Superior temporal gyrus (tissue), 1 donor: ENCODE measurements around the gene HRH4.

ENCODE experiments used
- DNase-seq: peaks from one replicate; pipeline ENCODE4 v3.0.0-alpha.2; 2016; ENCODE audit errors: extremely low spot score

The HRH4 gene

DNA sequence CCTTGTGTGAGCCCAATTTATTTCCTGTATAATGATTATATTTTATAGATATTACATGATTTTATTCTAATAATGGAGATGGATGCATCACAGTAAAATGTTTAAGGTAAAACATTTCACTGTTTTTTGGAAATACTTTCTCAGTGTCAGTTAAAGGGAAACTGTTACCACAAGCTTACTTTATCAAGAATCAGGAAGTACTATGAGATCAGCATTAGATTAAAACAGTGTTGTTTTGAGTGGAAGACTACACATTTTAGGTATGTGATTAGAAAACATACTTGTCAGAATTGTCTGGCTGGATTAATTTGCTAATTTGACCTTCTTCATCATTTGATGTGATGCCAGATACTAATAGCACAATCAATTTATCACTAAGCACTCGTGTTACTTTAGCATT is at the start of gene HRH4:
TSS of gene HRH4 (plus strand) at position 250 of the 400 bp plus-strand sequence. CDS start at position 342, 92 bp downstream.
- DNase-seq: no peak

DNA sequence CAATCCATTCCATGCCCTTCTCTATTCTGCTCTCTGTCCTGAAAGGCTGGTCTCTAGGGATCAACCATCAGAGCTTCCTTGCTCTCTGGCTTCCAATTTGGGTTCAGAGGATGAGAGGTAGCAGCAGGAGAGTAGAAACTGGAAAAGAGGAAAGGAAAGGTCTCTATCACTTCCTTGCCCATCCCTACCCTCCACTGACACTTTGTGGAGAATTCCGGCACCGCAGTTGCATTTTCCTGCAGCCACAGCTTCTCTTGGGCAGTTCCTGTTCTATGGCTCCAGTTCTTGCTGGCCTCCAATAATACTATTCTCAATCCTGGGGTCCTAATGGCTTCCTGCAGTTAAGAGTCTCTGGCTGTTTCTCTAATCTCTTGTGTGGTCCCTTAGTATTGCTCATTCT is 47.3 kb upstream of the HRH4 start:
- DNase-seq: no peak

DNA sequence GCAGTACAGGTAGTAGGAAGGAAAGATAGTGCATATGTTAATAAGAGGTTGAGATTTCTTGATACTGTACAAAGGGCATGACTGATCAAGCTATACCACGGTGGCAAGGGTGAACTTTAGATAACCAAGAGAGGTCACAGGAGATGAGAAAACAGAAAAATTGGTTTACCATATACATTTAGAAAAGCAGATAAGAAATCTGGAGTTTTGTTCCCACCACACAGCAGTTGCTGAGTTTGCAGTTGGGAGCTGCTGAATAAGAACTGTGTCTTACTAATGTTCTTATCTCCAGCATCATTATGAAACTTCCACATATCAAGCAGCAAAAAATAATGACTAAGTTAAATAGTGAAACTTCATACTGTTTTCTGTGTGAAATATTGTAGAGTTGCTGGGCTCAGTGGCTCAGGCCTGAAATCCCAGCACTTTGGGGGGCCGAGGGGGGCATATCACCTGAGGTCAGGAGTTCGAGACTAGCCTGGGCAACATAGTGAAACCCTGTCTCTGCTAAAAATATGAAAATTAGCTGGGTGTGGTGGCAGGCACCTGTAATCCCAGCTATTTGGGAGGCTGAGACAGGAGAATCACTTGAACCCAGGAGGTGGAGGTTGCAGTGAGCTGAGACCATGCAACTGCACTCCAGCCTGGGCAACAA is 46.0 kb upstream of the HRH4 start:
- DNase-seq: no peak

GRCh38 chr18:24417480-24417879 is 43.0 kb upstream of the HRH4 start:
- no peak for DNase-seq

- no peak for DNase-seq
Measured at GRCh38 chr18:24420551-24420950, 39.9 kb upstream of the HRH4 start.

DNA sequence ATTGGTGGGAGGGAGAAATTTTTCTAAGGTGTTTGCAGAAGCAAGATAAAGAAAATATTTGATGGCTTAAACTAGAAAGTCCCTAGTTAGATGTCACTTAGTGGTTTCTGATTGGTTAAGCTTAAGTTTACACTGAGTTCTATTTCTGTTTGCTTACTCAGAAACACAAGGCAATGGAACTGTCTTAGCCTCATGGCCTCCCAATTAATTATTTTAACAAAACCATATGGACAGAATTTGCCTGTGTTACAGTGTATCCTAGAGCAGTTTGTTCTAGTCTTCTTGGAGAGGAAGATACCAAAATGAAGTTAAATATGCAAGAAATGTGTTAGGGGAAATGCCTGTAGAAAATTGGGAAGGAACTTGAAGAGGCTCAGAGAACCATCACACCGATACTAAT is 38.6 kb upstream of the HRH4 start:
- DNase-seq: no peak

DNA sequence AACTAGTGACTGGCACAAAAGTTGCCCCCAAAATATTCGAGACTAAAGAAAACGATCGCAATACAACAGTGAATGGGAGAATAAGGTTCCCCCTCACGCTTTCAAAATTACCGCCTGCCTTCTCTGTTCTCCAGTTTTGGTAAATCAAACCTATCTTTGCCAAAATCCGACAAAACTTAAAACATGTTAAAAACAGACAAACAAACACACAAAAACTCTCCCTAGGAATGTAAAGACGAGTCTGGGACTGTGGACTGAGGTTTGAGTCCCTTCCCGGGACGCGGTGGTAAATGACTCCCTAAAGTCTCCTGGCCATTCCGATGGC is 34.4 kb upstream of the HRH4 start:
- no peak for DNase-seq

GRCh38 chr18:24426398-24427294 is 33.8 kb upstream of the HRH4 start, which contains the start of gene IMPACT:
Gene IMPACT (plus strand): TSS chr18:24426670. CDS start chr18:24426757, 87 bp downstream.
- peak; percentile 71 for DNase-seq

DNA sequence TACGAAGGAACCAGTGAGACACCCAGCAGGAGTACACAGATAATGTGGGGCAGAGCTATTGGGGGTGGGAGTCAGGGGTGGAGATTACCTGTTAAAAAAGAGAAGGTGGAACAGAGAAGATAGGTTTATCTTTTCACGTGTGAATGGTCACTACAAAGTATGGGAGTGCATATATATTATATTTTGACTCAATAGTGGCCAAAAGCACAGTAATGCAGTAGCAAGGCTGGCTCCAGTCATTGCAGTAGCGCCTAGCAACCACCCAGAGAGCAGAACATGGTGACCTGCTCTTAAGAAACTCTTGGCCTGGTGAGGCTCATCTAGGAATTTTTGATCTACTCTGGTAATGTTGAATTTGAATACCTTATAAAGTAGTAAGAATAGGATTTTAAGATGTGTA is 33.0 kb upstream of the HRH4 start:
- DNase-seq: no peak

DNA sequence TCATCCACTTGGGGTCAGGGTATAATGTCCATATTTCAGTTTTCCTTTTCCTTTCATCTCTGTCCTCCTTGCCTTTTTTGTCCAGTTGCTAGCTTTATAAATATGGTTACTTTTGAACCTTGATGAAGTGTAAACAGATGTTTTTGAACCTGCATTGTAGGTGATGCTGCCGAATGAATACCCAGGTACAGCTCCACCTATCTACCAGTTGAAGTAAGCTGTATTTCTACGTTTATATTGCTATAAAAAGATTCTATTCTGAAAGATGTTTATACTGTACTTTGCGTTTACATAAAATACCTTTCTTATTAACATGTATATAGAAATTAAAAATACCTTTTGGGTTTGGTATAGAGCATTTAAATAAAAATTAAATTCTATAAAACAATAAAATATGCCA is 31.7 kb upstream of the HRH4 start:
- DNase-seq: no peak

DNA sequence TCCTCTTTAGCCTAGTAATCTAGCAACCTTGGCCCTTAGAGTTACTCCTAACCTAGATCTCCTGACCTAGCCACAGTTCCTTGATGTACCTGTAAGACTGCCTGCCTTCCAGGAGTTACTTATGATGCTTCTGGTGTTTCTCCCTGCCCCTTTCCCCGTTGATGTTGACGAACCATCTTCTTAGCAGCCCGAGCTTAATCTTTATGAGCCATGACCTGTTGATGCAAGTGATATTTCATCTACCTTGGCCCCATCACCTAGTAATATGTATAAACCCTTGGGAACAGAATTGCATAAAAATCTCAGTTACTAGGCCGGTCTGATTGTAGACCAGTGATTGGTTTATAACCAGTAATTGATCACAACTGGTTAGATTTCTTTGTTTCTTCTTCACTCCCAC is 31.2 kb upstream of the HRH4 start:
- DNase-seq: no peak

GRCh38 chr18:24432618-24433017 is 27.8 kb upstream of the HRH4 start:
- DNase-seq: no peak

DNA sequence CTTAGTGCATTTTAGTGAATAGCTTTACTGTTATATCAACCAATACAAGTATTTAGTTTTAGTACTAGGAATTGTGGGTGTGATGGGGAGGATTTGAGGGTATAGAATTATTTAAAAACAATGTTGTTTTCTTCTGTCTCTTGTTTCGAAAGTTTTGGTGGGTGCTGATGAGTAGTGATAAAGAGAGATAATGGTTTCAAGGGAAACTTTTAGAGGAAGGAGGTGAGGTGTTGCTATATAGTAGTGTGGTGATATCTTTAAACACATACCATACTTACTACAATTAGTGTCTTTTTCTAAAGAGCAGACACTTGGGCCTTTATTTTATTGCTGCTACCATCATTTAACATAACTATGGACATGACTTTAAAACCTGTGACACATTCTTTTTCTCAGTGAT is 23.5 kb upstream of the HRH4 start:
- DNase-seq: no peak

DNA sequence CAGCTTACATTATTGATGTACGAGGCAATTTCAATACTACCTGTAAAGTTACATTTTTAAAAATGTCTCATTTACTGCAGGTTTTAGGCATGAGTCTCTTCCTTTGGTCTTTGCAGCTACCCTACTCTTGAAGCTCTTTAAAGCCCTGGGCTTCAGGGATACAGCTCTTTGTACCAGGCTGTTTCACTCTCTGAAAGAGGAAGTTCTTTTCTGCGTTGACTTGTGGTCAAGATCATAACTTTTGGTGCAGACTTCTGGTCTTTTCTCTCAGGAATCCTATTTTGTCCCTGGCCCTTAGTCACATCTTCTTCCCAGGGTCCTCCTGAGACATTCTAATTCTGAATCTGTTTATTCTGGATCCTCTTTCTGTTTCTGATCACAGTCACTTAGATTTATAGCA is 16.6 kb upstream of the HRH4 start:
- no peak for DNase-seq

- no peak for DNase-seq
Measured at GRCh38 chr18:24446453-24446852, 14.0 kb upstream of the HRH4 start.

- no peak for DNase-seq
Measured at GRCh38 chr18:24446953-24447538, 13.4 kb upstream of the HRH4 start.

DNA sequence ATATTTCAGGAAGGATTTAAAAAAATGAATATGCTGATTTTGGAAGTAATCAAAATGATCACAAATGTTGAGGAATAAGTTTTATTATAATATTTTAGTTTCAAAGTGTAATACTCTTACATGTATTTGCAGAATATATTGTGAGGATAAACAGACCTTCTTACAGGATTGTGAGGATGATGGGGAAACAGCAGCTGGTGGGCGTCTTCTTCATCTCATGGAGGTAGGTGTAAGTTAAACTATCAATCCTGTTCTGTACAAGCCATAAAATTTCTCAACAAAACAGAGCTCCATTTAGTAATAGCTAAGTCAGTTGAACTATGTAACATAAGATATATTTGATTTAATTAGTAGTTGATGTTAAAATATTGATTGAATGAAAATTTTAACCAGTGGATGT is 12.5 kb upstream of the HRH4 start:
- no peak for DNase-seq

GRCh38 chr18:24456549-24456948 is 3.9 kb upstream of the HRH4 start:
- no peak for DNase-seq

DNA sequence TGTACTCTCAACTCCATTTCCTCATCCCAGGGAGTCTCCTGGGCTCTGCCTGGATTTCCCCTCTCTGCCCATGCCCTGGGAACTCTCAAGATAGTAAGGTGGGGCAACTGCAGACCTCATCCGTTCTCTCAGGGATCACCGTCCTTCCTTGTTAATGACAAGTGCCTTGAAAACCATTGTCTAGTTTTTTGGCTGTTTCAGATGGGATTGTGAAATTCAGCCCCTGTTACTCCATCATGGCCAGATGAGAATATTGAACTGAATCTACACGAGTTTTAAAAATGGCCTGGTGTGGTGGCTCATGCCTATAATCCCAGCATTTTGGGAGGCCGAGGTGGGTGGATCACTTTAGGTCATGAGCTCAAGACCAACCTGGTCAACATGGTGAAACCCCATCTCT is 665 bp upstream of the HRH4 start:
- DNase-seq: no peak

DNA sequence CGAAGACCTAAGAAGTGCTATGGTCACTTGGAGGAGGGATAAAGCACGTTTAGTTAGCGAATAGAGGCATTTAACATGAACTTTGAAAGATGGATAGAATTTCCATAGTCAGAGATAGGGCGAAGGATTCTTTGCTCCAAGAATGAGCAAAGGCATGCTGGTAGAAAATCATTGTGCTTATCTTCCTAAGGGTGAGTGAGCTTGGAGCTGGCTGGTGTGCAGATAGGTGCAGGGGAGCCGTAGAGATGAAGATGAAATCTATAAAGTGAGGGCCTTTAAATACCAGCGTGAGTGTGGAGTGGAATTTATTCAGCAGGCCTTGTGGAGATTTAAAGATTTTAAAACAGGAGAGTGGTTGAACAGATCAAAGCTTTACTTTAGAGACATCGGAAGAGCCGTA is 1.6 kb downstream of the HRH4 start:
- DNase-seq: no peak

DNA sequence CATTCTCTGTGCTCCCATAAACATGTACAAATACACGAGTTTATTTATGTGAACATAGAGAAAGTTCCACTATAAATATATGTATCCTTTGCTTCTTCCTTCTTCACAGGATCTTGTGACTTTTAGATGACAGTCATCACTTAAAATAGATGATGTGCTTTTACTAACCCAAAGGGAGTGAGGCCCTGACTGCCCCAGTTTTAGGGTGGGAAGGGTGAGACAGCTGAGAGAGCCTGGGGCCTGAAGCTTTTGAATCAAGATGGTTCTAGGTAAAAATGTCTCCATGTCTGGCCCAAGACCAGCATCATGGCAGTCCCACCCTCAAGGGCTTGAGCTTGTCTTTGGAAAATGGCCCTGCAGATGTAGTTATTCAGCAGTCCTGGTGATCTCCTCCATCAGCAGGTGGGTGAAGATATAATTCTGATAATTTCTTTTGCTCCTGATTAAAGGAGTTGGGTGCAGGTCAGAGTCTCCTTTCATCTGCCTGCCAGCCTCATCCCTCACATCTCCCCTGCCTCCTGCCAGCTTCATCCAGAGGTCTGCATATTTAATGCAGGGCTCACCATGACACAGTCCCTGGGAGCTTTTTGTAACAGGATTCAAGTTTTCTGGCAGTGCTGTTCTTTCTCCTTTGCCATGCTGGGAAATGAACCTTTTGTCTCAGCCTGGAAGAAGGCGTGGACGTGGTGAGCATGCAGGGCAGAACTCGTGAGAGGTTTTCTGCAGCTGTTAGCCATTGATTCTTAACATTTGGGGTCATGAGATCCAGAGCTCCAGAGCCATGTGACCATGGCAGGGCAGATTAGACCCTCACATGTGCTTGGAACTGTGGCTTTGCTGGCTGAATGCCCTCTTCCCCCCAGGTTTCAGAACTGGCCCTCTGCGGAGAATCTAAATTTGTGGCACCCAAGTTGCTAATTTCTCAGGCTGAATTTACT is 2.7 kb downstream of the HRH4 start:
- no peak for DNase-seq

- no peak for DNase-seq
Measured at GRCh38 chr18:24465486-24465885, 5.0 kb downstream of the HRH4 start.
